Left ventricle myocardium inferior (tissue), 1 donor: ENCODE data around the gene AGPAT2. TPM values are rescaled to one million over a fixed set of nuclear protein-coding genes. Genes with fewer than 3 reads are reported as not detected.

Experiments
- DNase-seq: peaks from one replicate; pipeline ENCODE4 v3.0.0-alpha.2; 2020
- H3K27ac ChIP-seq: fragments of 200-600 bp; replicated peaks from 2 replicates; pipeline ENCODE4 v1.8.0; 2021
- H3K27me3 ChIP-seq: fragments of 200-600 bp; 2 replicates; pipeline ENCODE4 v1.8.0; 2021; ENCODE audit warnings: low read depth
- H3K36me3 ChIP-seq: fragments of 200-600 bp; 2 replicates; pipeline ENCODE4 v1.8.0; 2021
- H3K4me1 ChIP-seq: fragments of 200-600 bp; 2 replicates; pipeline ENCODE4 v1.8.0; 2021
- H3K4me3 ChIP-seq: fragments of 200-600 bp; 2 replicates; pipeline ENCODE4 v1.8.0; 2021; ENCODE audit warnings: mild to moderate bottlenecking, moderate library complexity
- H3K9me3 ChIP-seq: fragments of 200-600 bp; replicated peaks from 2 replicates; pipeline ENCODE4 v1.8.0; 2021
- intact Hi-C: fragments of 100-400 bp; cut with micrococcal nuclease; formaldehyde crosslinking; loops from one replicate; pipeline ENCODE4 v1.11.0; 2022
- total RNA-seq: library from RNA; stranded (reverse); fragmentation: NEBNext Ultra II Directional; extraction: Animal tissue kit (Norgen Biotek cat#: 25700); gene quantifications from one replicate; pipeline ENCODE4 v1.2.1, GENCODE V29; 2021
- TF ChIP-seq, protein P1 (sequence below): fragments of 200-600 bp; IDR thresholded peaks from 2 replicates; pipeline ENCODE4 v1.8.0; 2021; ENCODE audit warnings: antibody characterized with exemption, mild to moderate bottlenecking, borderline replicate concordance
- donor health status: DM: no; HTN: yes; CAD: no; lungs with severe emphysema.

AGPAT2 gene
- total RNA-seq, 1 donor from 2014 or later: 48.8 TPM

DNA sequence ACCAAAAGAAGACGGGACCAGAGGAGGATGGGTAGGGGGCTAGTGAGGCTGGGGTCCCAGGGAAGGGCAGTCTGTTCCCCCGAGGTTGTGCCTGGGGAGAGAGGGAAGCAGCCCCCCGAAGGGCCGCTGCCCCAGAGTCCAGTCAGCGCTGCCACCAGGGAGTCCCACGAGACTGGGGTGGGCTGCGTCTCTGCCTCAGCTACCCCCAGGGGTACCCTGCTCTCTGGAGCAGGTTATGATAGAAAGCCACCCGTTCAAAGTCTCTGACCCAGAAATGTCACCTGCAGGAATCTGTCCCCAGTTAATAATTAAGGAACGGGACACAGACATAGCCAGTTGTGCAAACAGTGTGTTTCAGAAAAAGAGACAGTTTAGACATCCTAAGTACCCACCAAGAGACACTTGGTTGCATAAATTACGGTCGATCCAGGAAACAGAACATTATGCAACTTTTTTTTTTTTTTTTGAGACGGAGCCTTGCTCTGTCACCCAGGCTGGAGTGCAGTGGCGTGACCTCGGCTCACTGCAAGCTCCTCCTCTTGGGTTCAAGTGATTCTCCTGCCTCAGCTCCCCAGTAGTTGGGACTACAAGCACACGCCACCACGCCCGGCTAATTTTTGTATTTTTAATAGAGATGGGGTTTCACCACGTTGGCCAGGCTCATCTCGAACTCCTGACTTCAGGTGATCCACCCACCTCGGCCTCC lies 10.7 kb upstream of the AGPAT2 start:
- TF ChIP-seq, protein P1, sequence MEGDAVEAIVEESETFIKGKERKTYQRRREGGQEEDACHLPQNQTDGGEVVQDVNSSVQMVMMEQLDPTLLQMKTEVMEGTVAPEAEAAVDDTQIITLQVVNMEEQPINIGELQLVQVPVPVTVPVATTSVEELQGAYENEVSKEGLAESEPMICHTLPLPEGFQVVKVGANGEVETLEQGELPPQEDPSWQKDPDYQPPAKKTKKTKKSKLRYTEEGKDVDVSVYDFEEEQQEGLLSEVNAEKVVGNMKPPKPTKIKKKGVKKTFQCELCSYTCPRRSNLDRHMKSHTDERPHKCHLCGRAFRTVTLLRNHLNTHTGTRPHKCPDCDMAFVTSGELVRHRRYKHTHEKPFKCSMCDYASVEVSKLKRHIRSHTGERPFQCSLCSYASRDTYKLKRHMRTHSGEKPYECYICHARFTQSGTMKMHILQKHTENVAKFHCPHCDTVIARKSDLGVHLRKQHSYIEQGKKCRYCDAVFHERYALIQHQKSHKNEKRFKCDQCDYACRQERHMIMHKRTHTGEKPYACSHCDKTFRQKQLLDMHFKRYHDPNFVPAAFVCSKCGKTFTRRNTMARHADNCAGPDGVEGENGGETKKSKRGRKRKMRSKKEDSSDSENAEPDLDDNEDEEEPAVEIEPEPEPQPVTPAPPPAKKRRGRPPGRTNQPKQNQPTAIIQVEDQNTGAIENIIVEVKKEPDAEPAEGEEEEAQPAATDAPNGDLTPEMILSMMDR: no peak
- intact Hi-C loops: no loop called here
- Histone ChIP-seq H3K4me1 (peaks cover 34% of the 10 kb centered on the region), H3K27me3 (peaks cover 22% of the 10 kb centered on the region), H3K9me3 (no peaks in the 10 kb centered on the region), H3K4me3 (no peak overlapping the region), H3K36me3 (no peaks in the 10 kb centered on the region), H3K27ac (no peak overlapping the region)
- no peak for DNase-seq

DNA sequence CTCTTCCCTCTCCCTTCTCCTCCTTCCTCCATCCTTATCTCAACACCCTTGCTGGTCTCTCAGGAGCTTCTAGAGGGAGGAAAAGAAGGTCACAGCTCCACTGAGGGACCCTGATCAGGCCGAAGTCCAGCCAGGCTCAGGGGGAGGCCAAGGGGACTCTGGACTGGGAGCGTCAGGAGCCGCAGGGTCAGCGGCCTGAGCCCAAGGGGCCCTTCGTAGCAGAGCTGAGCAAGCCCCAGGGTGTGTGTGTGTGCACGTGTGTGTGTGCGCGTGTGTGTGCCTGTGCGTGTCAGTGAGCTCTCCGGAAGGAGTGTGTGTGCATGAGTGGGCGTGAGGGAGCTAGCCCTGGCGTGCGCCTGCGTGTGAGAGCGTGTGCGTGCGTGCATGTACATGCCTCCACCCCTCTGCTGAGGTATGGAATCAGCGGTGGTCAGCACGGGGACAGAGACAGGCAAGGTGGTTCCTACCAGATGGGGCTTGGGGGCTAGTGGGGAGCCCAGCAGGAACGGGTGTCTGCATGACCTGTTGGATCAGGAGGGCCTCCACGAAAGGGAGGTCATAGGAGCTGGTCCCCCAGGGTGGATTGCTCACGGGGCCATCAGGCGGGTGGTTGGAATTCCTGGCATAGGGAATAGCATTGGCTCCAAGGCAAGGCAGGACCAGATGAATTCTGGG lies 10.0 kb upstream of the AGPAT2 start:
- intact Hi-C loops: no loop called here

DNA sequence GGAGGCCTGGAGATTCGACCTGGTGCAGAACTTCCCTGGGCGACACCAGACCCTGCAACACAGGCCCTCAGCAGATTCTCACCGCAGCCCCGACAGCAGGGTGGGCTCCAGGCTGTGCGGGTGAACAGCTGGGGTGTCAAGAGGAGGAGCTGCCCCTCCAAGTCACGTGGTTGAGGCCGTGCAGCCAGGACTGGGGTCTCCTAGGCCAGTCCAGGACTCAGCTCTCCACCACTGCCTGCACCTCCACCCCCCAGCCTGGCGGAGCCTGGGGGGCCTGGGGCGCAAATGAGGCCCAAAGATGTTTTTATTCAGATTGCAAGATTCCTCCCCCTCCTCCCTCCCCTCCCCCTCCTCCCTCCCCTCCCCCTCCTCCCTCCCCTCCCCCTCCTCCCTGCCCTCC lies 9.2 kb upstream of the AGPAT2 start:
- no peak overlapping the region for H3K27ac ChIP-seq
- H3K27me3 ChIP-seq: peaks cover 20% of the 10 kb centered on the region
- no peak overlapping the region for H3K4me3 ChIP-seq
- DNase-seq: no peak
- peaks cover 48% of the 10 kb centered on the region for H3K4me1 ChIP-seq
- H3K36me3 ChIP-seq: no peaks in the 10 kb centered on the region
- intact Hi-C loops: no loop called here
- no peaks in the 10 kb centered on the region for H3K9me3 ChIP-seq
- TF ChIP-seq, protein P1: no peak

More for the DNA sequence above, 10.0 kb upstream of the AGPAT2 start:
- H3K4me1 ChIP-seq: peaks cover 41% of the 10 kb centered on the region
- no peaks in the 10 kb centered on the region for H3K9me3 ChIP-seq
- DNase-seq: no peak
- peaks cover 22% of the 10 kb centered on the region for H3K27me3 ChIP-seq
- no peak overlapping the region for H3K4me3 ChIP-seq
- no peak overlapping the region for H3K27ac ChIP-seq
- no peaks in the 10 kb centered on the region for H3K36me3 ChIP-seq
- TF ChIP-seq, protein P1: no peak

DNA sequence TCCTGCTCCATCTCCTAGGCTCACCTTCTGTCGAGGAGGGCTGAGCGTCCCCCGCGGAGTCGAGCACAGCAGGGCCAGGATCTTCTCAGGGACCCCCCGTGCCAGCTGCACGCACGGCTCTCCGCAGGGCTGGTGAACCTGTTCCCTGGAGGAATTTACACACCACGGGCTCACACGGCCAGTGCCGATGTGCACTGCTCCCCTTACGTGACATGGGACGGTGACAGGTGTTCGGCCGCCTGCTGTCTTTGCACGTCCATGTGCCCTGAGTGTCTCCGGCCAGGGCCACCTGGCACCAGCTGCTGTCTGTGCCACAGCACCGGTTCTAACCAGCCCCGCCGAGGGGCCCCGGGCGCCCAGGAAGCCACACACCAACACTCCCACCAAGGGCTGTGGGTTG lies 8.7 kb upstream of the AGPAT2 start:
- H3K36me3 ChIP-seq: no peaks in the 10 kb centered on the region
- no peak overlapping the region for H3K4me3 ChIP-seq
- peaks cover 49% of the 10 kb centered on the region for H3K4me1 ChIP-seq
- intact Hi-C loops: no loop called here
- no peak for DNase-seq
- peaks cover 14% of the 10 kb centered on the region for H3K27me3 ChIP-seq
- H3K27ac ChIP-seq: peak overlapping the region; percentile 12
- TF ChIP-seq, protein P1: no peak
- H3K9me3 ChIP-seq: no peaks in the 10 kb centered on the region

DNA sequence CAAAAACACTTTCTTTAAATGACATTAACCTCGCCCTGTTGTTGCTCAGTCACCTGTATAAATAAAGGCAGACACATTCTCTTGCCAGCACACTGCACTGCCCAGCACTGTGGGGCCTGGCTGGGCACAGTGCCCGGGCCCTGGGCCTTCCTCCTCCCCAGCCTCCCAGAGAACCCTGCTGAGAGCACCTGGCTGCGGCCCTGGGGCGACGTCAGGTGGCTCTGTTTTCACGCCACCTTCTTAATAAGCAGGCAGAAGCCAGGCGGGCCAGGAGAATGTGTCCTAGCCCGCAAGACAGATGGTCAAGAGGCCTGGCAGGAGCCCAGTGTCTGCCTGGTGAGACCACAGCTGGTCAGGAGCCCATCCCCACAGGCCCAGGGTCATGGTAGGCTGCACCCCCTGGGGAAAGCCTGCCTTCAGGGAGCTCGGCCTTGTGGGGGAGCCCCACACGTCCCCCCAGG lies 8.2 kb upstream of the AGPAT2 start:
- TF ChIP-seq, protein P1: no peak
- DNase-seq: no peak
- peak overlapping the region; percentile 12 for H3K27ac ChIP-seq
- peaks cover 9% of the 10 kb centered on the region for H3K27me3 ChIP-seq
- no peaks in the 10 kb centered on the region for H3K9me3 ChIP-seq
- intact Hi-C loops: no loop called here
- H3K4me3 ChIP-seq: no peak overlapping the region
- H3K36me3 ChIP-seq: no peaks in the 10 kb centered on the region
- peaks cover 51% of the 10 kb centered on the region for H3K4me1 ChIP-seq
